Jurkat, Clone E6-1 (cell line): ENCODE results near the gene MICU2.
"Not testable (repeated sequence)": the region's sequence is repeated elsewhere in the genome, so short reads cannot be mapped to it uniquely, and the experiment has no call there.

Source experiments
- DNase-seq: peaks from one replicate; pipeline ENCODE4 v3.0.0-alpha.2; 2011; ENCODE audit warnings: low read depth, low spot score
- H3K4me3 ChIP-seq: 2 replicates; pipeline ENCODE4 v1.5.1; 2011; ENCODE audit warnings: mild to moderate bottlenecking, low read length, control low read depth, moderate library complexity

The MICU2 gene

DNA sequence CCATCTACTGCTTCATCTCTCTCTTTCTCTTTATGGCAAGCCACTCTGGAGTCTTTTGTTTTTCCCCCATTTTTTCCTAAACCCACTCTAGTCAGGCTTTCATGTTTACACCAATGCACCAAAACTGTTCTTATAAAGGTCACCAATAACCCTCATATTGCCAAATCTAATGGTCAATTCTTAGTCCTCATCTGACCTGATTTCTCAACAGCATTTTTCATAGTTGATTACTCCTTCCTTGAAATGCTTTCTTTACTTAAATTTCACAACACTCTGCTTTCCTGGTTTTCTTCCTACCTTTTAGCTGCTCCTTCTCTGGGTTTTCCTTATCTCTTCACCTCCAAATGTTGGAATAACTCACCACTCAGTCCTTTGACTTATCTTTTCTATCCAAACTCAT, 47.9 kb downstream of the MICU2 start:
- H3K4me3 ChIP-seq: no peak overlapping the region
- no peak for DNase-seq

DNA sequence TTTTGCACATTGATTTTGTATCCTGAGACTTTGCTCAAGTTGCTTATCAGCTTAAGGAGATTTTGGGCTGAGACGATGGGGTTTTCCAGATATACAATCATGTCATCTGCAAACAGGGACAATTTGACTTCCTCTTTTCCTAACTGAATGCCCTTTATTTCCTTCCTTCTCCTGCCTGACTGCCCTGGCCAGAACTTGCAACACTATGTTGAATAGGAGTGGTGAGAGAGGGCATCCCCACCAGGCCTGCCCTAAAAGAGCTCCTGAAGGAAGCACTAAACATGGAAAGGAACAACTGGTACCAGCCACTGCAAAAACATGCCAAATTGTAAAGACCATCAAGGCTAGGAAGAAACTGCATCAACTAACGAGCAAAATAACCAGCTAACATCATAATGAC, 50.7 kb downstream of the MICU2 start:
- DNase-seq, H3K4me3 ChIP-seq: not testable (repeated sequence)

DNA sequence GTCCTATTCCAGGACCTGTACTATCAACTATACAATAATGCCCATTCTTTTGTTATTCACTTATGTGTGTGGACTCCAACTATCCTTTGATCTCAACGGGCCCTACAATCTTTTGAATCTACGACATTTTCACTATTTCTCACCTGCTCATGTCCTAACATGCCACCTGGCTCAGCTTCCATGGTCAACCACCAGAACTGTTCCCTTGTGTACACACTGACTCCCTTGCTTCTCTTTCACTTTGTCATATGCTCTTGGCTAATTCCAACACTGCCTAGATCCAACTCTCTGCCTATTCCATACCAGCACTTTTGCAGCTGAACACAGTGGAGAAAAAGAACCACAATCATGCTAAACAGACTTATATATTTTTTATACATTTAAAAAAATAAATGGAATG, 53.1 kb downstream of the MICU2 start:
- no peak overlapping the region for H3K4me3 ChIP-seq
- no peak for DNase-seq

DNA sequence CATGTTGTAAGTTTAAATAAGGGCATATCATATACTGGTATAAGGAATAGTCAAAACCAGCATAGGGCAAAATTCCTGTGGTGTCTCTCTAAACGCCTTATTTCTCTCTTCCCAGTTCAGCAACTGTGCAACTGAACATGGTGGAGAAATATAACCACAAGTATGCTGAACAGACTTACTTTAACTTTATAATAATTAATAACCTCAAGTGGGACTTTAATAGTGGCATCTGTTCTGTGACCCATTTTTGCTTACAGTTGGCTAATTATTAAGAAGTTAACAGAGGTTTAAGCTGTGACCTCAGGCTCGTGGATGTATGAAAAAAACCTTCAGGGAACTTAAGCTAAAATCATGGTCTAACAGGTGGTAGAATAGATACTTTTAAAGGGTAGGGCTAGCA, 54.3 kb downstream of the MICU2 start:
- H3K4me3 ChIP-seq: no peak overlapping the region
- no peak for DNase-seq

DNA sequence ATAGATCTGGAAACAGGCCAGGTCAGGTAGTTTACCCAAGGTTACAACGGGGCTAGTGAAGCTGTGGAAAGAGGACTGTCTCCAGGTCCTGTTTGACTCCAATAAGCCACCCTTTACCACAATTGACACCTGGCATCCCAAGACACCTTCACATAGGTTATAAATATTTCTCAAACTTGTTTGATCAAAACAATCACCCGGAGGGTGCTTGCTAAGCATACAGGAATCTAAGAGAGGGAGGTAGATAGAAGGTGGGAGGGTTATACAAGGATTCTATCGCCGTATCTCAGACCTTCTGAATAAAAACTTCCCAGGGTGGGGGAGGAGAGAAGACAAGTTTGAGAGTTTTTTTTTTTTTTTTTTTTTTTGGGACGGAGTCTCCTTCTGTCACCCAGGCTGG, 55.4 kb downstream of the MICU2 start:
- H3K4me3 ChIP-seq: no peak overlapping the region
- DNase-seq: no peak

DNA sequence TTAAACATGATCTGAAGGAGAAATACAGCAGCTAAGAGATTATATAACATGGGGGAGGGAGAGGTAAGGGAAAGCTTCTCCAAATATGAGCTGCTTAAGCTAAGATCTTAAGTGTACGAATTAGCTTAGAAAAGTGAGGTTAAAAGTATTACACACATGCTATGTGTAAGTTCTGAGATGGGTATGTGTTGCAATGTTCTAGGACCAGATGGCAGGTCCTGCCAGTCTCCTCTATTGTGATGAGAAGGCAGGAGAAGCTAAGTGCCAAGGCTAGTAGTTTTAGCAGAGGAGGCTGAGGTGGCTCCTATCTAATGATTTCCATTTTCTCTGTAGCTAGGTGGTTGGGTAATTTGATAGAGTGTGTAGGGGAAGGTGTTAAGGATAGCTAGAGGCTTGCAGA, 57.6 kb downstream of the MICU2 start:
- H3K4me3 ChIP-seq: no peak overlapping the region
- DNase-seq: no peak

DNA sequence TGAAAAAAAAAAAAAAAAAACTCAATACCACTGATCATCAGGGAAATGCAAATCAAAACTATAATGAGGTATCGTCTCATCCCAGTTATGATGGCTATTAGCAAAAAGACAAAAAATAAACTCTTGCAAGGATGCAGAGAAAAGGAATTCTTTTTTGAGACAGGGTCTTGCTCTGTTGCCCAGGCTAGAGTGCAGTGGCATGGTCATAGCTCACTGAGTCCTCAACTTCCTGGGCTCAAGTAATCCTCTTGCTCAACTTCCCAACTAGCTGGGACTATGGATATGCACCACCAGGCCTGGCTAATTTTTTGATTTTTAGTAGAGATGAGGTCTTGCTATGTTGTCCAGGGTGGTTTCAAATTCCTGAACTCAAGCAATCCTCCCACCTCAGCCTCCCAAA, 59.5 kb downstream of the MICU2 start:
- no peak overlapping the region for H3K4me3 ChIP-seq
- DNase-seq: no peak

DNA sequence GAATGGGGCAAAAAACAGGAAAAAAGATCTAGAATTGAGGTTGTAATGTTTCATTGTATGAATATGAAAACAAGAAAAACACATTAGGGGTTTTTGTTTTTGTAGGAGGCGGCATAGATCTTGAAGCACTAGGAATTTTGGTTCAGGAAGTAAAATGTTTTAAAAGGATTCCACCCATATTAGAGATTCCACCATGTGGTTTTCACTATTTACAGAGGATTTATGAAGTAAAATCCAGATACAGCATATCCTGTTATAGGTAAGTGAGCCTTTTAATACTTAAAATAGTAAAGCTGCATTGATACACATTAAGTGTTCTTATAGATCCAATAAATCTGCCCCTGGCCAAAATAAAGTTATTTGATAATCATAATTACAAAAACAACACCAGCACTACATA, 61.4 kb downstream of the MICU2 start:
- DNase-seq: no peak
- no peak overlapping the region for H3K4me3 ChIP-seq

DNA sequence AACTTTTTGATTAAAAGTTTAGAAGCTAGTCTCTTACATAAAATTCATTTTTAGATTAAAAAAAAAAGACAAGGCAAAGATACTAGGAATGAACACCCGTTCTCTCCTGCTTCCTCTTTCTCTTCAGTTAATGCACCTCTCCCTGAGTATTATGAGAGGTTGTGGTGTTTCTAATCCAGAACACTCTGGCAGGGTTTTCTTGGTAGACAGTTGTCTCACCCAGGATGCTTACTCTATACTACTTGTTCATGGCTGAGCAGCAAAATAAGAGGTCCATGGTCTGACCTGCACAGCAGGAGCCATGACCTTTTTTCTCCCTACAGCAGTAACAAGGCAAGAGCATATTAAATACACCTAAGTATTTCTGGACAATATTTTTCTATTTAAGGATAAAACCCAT, 62.0 kb downstream of the MICU2 start:
- no peak overlapping the region for H3K4me3 ChIP-seq
- no peak for DNase-seq

DNA sequence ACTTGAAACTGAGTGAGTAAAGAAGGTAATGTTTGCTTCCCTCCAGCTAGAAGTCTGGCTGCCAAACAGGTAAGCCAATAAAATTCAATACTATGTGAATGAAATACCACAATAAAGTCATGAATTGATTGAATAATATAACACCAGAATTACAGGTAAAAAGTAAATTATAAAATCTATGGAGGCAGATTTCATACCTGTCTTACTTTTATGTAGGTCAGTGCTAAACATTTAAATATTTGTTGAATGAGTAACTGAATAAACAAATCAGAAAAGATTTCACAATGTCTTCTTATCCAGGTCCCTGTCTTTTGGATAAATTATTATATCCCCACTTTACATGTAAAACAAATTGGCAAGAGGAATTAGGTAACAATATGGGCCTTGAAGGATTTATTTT, 62.7 kb downstream of the MICU2 start:
- H3K4me3 ChIP-seq: no peak overlapping the region
- DNase-seq: no peak

DNA sequence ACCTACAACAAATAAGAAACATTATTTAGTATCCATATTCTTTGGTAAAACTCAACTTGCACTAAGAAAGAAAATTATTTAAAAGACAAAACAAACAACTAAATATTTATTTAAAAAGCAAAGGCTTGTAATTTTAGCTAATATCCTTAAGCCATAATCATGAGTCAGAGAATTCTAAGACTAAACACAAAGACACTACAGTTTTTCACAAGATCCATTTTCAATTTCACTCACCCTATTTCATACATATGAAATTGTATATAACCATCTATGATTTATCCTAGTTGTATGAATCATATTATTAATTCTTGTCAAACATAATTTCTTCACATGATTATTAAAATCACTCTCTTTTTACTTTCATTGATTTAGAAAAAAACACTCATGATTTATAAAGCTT, 64.3 kb downstream of the MICU2 start:
- no peak for DNase-seq
- no peak overlapping the region for H3K4me3 ChIP-seq

DNA sequence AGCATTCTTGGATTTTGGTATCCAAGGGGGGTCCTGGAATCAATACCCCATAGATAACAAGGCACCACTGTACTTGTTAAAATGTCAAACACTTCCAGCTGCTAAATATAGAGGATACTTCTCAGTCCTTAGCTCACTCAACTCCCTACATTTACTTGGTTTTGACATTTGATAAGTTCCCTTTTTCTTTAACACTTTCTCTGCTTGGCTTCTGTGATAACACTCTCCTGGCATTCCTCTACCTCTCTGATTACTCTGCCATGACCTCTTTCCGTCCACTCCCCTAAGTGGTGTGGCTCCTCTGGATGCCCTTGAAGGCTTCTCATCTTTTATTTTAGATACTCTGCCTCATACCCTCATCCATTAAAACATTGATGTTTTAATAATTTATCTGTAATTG, 65.2 kb downstream of the MICU2 start:
- no peak overlapping the region for H3K4me3 ChIP-seq
- no peak for DNase-seq

DNA sequence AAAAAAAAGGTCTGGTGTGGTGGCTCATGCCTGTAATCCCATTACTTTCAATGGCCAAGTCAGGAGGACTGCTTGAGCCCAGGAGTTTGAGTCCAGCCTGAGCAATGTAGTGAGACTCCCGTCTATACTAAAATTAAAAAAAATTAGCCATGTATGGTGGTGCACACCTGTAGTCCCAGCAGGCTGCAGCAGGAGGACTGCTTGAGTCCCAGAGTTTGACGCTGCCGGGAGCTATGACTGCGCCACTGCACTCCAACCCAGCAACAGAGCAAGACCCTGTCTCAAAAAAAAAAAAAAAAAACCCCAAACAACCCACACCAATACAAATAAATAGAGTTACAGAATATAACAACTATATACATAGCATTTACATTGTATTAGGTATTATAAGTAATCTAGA, 65.7 kb downstream of the MICU2 start:
- DNase-seq: no peak
- H3K4me3 ChIP-seq: no peak overlapping the region

DNA sequence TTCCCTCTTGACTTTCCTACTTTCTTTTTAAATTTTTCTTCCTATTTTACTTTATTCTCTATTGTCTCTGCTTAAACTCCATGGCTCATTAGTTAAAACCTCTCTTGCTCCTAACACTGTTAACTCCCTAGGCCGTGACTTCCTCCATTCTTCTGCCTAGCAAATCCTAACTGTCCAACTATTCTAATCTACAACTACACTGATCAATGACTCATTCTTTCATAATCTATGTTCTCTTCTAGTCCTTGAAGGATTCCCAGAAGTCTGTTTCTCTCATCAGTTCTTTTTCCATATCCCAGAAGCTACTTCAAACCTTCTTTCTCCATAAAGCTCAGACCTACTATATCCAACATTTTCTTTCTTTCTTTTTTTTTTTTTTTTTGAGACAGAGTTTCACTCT, 66.9 kb downstream of the MICU2 start:
- H3K4me3 ChIP-seq: no peak overlapping the region
- no peak for DNase-seq

DNA sequence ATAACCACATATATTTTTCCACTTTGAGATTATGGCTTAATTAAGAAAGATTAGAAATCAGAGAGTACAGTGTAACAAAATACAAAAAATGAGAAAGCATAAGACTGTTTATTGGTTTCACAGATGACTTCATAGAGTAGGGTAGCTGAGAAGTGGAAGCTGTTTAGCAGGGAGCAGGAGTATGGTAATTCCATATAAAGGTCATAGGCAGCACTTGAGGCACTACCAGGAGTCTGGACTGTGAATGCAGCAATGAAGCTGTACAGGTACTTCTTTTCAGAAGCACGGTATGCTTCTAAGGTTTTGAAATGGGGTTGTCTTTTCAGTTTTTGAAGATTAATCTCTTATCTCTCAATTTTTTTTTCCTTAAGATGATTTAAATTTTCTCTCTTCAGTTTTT, 69.2 kb downstream of the MICU2 start:
- DNase-seq: no peak
- no peak overlapping the region for H3K4me3 ChIP-seq

DNA sequence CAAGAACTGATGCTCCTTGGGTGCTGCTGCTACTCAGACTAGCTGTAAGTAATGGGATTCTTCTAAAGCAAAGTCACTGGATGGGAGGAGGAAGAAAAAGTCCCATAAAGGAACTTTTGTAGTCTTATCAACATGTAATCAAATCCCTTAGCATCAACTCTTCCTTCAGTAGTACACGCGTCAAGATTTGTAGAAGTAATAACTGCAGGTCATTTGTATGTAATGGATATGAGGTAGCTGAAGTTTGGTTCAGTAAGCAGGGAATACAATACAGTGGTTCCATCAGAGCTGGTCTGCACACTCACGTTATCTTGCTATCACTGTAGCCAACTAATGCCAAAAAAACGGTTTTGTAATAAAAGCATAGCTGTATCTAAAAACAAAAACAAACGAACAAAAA, 72.5 kb downstream of the MICU2 start:
- no peak for DNase-seq
- no peak overlapping the region for H3K4me3 ChIP-seq

DNA sequence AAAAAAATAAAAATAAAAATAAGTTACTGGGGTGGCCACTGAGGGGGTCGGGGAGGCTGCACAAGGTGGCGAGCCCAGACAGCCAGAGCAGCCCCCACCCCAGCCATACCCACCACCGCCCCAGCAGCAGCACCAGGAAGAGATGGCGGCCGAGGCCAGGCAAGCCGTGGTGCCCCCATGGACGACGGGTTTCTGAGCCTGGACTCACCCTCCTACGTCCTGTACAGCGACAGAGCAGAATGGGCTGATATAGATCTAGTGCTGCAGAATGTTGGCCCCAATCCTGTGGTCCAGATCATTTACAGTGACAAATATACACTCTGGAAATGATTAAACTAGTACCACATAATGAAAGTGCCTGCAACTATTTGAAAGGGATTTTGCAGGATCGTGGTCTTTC, 73.3 kb downstream of the MICU2 start:
- no peak overlapping the region for H3K4me3 ChIP-seq
- DNase-seq: no peak

DNA sequence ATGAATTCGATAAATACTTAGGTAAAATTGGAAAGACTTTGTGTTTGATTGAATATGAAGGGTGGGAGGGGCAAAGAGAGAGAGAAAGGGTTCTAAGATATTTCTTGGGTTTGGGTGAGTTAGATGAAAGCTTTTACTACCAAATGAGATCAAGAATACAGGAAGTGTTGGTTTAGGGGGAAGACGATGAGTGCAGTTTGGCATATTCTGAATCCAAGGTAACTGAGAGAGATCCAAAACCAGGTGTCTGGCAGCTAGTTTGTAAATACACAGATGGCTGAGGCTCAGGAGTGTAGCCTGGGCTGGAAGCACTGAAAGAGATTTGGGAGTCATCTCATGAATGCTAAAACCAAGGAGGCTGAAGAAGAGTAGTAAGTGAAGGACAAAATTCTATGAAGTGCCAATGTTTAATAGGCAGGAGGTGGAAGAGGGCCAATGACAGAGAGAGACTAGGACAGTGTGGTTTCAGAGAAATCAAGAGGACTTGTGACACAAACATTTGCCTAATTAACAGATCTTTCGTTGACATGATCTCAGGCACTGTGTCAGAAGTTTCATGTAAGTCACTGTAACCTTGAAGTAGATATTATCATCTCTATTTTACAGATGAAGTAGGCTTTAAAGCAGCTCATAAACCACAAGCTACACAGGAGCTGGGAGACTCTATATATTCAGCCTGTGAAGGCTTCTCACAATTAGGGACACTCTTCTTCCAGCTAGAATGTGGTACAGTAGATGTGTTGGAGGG, 74.7 kb downstream of the MICU2 start:
- no peak overlapping the region for H3K4me3 ChIP-seq
- DNase-seq: peak; percentile 78

DNA sequence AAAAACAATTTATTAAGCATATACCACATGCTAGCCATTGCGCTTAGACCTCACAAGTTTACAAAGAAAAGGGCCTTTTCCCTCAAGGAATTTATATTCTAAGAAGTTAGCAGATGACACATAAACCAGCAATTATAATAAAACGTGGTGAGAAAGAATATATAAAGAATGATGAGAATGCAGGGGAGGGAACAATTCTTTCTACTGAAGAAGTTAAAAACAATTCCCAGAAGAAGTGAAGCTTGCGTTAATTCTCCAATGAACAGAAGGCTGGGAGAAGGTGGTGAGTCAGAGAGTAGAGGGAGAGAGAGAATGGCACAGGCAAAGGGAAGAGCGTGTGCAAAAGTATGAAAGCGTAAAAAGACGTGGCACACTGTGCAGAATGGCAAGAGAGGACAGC, 75.4 kb downstream of the MICU2 start:
- no peak overlapping the region for H3K4me3 ChIP-seq
- no peak for DNase-seq

DNA sequence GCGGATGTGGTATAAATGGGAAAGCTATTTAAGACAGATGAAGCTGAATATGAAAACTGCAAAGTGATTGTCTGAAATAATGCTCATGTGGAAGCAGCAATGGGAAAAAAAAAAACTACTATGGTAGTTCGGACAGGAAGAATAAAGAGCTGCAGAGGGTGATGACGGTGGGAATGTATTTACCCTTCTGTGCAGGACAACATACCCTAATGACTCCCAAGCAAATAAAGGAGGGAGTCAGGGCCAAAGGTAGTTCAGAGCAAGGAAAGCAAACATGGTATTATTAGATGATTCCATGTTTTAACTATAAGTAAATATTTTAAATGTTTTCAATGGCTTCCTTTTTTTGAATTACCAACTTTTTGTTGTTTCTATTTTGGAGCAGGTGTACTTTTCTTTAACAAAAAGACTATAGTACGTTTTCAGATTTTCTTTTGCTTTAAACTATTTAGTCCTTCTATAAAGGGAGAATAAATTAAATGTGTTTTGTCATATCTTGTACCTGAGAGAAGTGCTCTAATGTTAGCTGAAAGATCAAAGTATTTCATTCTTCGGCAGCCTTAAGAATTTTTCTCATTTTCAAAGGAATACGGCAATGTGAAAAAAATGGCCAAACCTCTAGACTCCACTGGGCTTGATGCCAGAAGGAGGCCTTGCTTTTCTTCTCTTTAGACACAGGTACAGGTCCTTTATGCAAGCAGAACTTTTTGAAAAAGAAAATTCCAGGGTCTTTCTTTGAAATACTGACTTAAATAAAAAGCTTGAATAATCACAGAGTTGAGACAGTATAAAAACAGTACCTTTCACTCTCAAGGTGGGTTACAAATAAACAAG, 77.0 kb downstream of the MICU2 start:
- H3K4me3 ChIP-seq: no peak overlapping the region
- DNase-seq: no peak

DNA sequence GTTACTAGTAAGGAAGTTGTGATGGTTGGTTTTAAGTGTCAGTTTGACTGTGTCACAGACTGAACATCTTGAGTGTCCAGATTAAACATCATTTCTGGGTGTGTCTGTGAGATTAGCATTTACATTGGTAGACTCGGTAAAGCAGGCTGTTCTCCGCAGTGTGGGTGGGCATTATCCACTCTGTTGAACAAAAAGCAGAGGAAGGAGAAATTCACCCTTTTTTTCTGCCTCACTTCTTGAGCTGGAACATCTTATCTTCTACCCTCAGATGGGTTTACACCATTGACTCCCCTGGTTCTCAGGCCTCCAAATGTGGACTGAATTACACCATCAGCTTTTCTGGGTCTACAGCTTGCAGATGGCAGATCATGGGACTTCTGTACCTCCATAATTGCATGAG, 81.1 kb downstream of the MICU2 start:
- DNase-seq: no peak
- H3K4me3 ChIP-seq: no peak overlapping the region
